ENCODE results near the gene USP17L13.
"Not testable (repeated sequence)": the region's sequence is repeated elsewhere in the genome, so short reads cannot be mapped to it uniquely, and the experiment has no call there.

- TF ChIP-seq, protein P1, sequence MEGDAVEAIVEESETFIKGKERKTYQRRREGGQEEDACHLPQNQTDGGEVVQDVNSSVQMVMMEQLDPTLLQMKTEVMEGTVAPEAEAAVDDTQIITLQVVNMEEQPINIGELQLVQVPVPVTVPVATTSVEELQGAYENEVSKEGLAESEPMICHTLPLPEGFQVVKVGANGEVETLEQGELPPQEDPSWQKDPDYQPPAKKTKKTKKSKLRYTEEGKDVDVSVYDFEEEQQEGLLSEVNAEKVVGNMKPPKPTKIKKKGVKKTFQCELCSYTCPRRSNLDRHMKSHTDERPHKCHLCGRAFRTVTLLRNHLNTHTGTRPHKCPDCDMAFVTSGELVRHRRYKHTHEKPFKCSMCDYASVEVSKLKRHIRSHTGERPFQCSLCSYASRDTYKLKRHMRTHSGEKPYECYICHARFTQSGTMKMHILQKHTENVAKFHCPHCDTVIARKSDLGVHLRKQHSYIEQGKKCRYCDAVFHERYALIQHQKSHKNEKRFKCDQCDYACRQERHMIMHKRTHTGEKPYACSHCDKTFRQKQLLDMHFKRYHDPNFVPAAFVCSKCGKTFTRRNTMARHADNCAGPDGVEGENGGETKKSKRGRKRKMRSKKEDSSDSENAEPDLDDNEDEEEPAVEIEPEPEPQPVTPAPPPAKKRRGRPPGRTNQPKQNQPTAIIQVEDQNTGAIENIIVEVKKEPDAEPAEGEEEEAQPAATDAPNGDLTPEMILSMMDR (IDR thresholded peaks at IDR 0.05), result not testable (repeated sequence)
- TF ChIP-seq POLR2AphosphoS5 (IDR thresholded peaks at IDR 0.05), result not testable (repeated sequence)
Observed at GRCh38 chr4:9247953-9248680, 23.4 kb downstream of the USP17L13 start, which contains the start of gene USP17L18.

Measured in upper lobe of left lung (tissue), 4 donors.